Measurements from ENCODE around the gene ADAMTS19. TPM values are rescaled to one million over a fixed set of nuclear protein-coding genes. Genes with fewer than 3 reads are reported as not detected.

ADAMTS19 gene
- total and polyA plus RNA-seq, 3 experiments from 2014 or later = not detected

DNA sequence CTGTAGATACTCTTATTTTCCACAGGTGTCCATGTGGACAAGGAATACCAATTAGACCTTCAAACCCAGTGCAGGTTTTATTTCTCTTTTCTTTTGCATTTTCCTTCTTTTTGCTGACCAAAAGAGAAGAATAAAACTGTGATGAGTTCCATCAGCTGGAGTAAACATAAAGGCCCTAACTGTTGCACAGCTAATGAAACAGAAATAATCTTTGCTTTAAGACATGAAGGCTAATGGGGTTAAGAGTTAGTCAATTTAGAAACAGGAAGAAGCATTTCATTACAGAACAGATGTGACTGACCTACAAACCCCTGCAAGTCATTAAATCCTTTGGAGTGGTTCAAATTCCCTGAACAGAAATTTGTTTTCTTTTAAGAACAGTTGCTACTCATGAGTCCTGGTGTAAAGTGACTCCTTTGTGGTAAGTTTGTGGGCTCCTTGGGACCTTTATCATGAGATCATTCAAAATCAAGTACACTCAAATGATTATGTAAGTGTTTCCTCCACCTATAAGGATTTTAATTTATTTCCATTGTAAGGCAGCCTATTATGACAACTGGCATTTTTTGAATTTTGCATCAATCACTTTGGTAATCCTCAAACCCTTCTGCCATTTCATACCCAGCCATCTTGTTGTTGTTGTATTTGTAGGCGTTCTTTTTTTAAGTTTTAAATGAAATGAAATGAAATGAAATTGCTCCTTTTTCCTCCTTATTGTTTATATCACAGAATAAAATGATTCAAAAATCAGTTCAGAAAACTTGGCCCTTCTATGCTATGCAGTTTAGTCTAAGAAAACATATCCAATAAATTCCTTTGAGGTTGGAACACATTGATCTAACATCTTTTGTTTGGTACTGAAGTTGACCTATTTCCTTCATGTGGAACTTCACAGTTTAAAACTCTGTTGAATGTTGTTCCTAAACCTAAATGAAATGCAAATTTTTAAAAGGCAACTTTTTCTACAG is 289.1 kb downstream of the ADAMTS19 start:
- Histone ChIP-seq H3K4me1 (ENCODE audit: insufficient read depth, low read length) (no peaks in the 10 kb centered on the region), H3K36me3 (ENCODE audit: insufficient read depth, low read length) (no peaks in the 10 kb centered on the region), H3K27me3 (ENCODE audit: insufficient read depth, low read length, poor library complexity, severe bottlenecking) (no peaks in the 10 kb centered on the region), H3K4me3 (ENCODE audit: low read length) (no peak overlapping the region), H3K27ac (ENCODE audit: low read depth, low read length) (no peak overlapping the region), H3K9me3 (ENCODE audit: low read length) (no peaks in the 10 kb centered on the region)
- DNase-seq = no peak
- Mint-ChIP-seq H3K36me3 (no peaks in the 10 kb centered on the region), H3K4me3 (no peak overlapping the region), H3K4me1 (no peaks in the 10 kb centered on the region), H3K27me3 (no peaks in the 10 kb centered on the region), H3K9me3 (no peaks in the 10 kb centered on the region), H3K27ac (no peak overlapping the region)
- ChIA-PET POLR2A (no interaction called here), CTCF (no interaction called here)

DNA sequence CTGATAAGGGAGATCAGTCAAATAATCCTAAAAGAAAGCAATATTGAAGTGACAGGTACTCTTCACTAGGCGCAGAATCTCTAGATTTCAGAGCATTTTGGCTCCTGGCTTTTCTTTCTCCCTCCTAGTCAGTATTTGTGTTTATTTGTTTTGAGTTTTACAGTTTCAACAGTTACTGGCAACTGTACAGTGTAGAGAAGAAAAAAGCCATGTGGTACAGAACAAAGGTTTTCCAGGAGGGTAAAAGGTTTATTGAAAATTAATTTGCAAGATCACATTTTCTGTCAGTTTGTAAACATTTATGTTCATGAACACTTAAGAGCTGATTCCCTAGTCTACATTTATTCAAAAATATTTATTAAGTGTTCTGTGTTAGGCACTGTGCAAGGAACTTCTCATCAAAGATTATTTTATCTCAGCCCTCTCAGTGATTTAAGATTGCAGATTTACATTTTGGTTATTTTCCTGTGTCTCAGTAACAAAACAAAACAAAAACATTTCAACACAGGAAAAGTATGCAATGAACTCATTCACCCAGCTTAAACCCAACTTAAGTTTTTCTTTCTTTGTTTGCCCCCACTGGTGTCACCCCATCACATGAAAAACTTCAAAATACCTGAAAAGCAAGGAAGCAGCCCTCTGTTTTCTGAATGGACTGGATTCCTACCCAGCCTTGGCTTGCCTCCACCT is 300.7 kb downstream of the ADAMTS19 start:
- H3K27me3 Mint-ChIP-seq = no peaks in the 10 kb centered on the region

DNA sequence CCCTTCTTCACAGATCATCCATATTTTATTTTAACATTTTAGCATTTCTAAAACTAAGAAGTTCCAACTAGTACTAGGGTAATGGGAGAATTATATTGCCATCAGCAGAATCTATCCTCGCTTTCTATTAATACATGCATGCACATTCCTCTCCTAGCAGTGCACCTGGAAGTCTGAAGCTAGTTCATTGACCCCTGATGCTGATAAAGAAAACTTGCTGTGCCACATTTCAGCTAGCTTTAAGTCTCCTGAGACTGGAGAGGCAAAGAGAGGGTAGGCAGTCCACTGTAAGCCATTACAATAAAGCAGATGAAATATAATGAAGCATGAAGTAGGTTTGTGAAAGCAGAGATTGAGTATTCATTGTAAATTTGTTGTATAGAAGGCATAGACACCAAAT is 303.6 kb downstream of the ADAMTS19 start:
- POLR2A ChIA-PET = no interaction called here
- no peaks in the 10 kb centered on the region for H3K9me3 Mint-ChIP-seq
- Histone ChIP-seq H3K27me3 (ENCODE audit: insufficient read depth, low read length, poor library complexity, severe bottlenecking) (no peaks in the 10 kb centered on the region), H3K4me1 (ENCODE audit: insufficient read depth, low read length) (no peaks in the 10 kb centered on the region), H3K36me3 (ENCODE audit: insufficient read depth, low read length) (no peaks in the 10 kb centered on the region), H3K9me3 (ENCODE audit: low read length) (no peaks in the 10 kb centered on the region), H3K4me3 (ENCODE audit: low read length) (no peak overlapping the region), H3K27ac (ENCODE audit: low read depth, low read length) (no peak overlapping the region)
- DNase-seq = no peak
- no peak overlapping the region for H3K27ac Mint-ChIP-seq
- H3K36me3 Mint-ChIP-seq = no peaks in the 10 kb centered on the region
- CTCF ChIA-PET = interaction anchor here (0.8 kb wide), 1 partner anchor 8 kb away, joined by 3 read pairs; no protein-coding TSS in a partner anchor
- no peak overlapping the region for H3K4me3 Mint-ChIP-seq
- H3K4me1 Mint-ChIP-seq = peaks cover 0 to 4% (median 3%) of the 10 kb centered on the region in 3 donors
- peaks cover 0 to 2% of the 10 kb centered on the region in 2 donors for H3K27me3 Mint-ChIP-seq

More for the DNA sequence above, 300.7 kb downstream of the ADAMTS19 start:
- no peak overlapping the region for H3K27ac Mint-ChIP-seq
- no peaks in the 10 kb centered on the region for H3K36me3 Mint-ChIP-seq
- H3K9me3 Mint-ChIP-seq = no peaks in the 10 kb centered on the region
- Histone ChIP-seq H3K27me3 (ENCODE audit: insufficient read depth, low read length, poor library complexity, severe bottlenecking) (no peaks in the 10 kb centered on the region), H3K4me3 (ENCODE audit: low read length) (no peak overlapping the region), H3K4me1 (ENCODE audit: insufficient read depth, low read length) (no peaks in the 10 kb centered on the region), H3K27ac (ENCODE audit: low read depth, low read length) (no peak overlapping the region), H3K36me3 (ENCODE audit: insufficient read depth, low read length) (no peaks in the 10 kb centered on the region), H3K9me3 (ENCODE audit: low read length) (no peaks in the 10 kb centered on the region)
- ChIA-PET POLR2A (no interaction called here), CTCF (interaction anchor here (2.4 kb wide), 1 partner anchor 10 kb away, joined by 13 read pairs; no protein-coding TSS in a partner anchor)
- no peak overlapping the region for H3K4me3 Mint-ChIP-seq
- H3K4me1 Mint-ChIP-seq = no peaks in the 10 kb centered on the region
- no peak for DNase-seq

DNA sequence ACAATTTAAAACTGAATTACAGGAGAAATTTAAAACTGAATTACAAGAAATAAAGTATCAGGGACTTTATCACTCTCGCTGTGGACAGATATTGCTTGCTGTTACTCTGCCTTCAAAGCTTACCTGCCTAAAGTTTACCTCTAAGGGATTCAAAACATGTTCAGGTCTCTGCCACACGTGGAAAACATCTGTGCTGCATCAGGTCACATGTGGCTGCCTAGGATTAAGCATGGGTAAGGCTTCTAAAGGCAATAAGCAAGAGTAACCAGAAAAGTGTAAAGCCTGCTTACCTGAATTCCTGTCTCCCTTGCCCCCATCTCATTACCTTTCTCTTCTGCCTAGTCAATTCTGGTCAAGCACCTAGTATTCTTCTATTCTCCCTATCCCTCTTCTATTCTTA is 306.7 kb downstream of the ADAMTS19 start:
- Mint-ChIP-seq H3K4me3 (no peak overlapping the region), H3K36me3 (no peaks in the 10 kb centered on the region), H3K27ac (no peak overlapping the region), H3K27me3 (peaks cover 0 to 2% of the 10 kb centered on the region in 2 donors), H3K4me1 (peaks cover 6 to 11% (median 6%) of the 10 kb centered on the region in 3 donors), H3K9me3 (no peaks in the 10 kb centered on the region)
- DNase-seq = no peak
- H3K9me3 ChIP-seq (ENCODE audit: low read length) = no peaks in the 10 kb centered on the region
- H3K4me3 ChIP-seq (ENCODE audit: low read length) = no peak overlapping the region
- no peaks in the 10 kb centered on the region for H3K4me1 ChIP-seq (ENCODE audit: insufficient read depth, low read length)
- no peaks in the 10 kb centered on the region for H3K27me3 ChIP-seq (ENCODE audit: insufficient read depth, low read length, poor library complexity, severe bottlenecking)
- H3K27ac ChIP-seq (ENCODE audit: low read depth, low read length) = no peak overlapping the region
- no peaks in the 10 kb centered on the region for H3K36me3 ChIP-seq (ENCODE audit: insufficient read depth, low read length)
- POLR2A ChIA-PET = no interaction called here
- CTCF ChIA-PET = interaction anchor here (0.7 to 1.2 kb wide), 2 partner anchors 8 to 858 kb away, joined by 3 read pairs; no protein-coding TSS in a partner anchor

DNA sequence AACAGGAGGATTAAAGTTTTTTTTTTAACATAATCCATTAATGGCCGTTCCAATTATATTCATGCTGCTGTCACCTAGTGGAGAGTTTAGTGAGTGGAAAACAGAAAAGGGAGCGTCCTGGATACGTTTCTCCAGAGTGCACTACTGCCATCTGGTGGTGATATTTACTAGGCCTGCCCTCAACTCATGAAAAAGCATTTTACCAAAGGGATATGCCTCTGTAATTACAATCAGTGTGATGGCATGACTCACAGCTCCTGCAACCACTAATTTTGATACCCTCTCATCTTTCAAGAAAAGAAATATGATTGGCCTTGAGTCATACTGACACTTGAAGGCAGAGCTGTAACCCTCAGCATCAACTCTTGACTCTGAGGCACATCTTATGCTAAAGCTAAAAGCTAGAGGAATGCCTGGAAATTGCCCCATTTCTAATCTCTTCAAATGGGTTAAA is 307.9 kb downstream of the ADAMTS19 start:
- no peaks in the 10 kb centered on the region for H3K9me3 Mint-ChIP-seq
- DNase-seq = peak in 4 of 5 donors; percentile 21 to 57 (median 34)
- no peaks in the 10 kb centered on the region for H3K27me3 ChIP-seq (ENCODE audit: insufficient read depth, low read length, poor library complexity, severe bottlenecking)
- H3K27ac ChIP-seq (ENCODE audit: low read depth, low read length) = no peak overlapping the region
- H3K4me3 Mint-ChIP-seq = no peak overlapping the region
- peaks cover 6 to 11% (median 6%) of the 10 kb centered on the region in 3 donors for H3K4me1 Mint-ChIP-seq
- H3K27me3 Mint-ChIP-seq = peaks cover 0 to 2% of the 10 kb centered on the region in 2 donors
- H3K27ac Mint-ChIP-seq = no peak overlapping the region
- no peaks in the 10 kb centered on the region for H3K36me3 Mint-ChIP-seq
- H3K4me1 ChIP-seq (ENCODE audit: insufficient read depth, low read length) = no peaks in the 10 kb centered on the region
- H3K9me3 ChIP-seq (ENCODE audit: low read length) = no peaks in the 10 kb centered on the region
- ChIA-PET CTCF (interaction anchor here (0.5 to 1.6 kb wide), 3 partner anchors 9 to 1161 kb away, joined by 3 read pairs; no protein-coding TSS in a partner anchor), POLR2A (no interaction called here)
- H3K4me3 ChIP-seq (ENCODE audit: low read length) = no peak overlapping the region
- no peaks in the 10 kb centered on the region for H3K36me3 ChIP-seq (ENCODE audit: insufficient read depth, low read length)

DNA sequence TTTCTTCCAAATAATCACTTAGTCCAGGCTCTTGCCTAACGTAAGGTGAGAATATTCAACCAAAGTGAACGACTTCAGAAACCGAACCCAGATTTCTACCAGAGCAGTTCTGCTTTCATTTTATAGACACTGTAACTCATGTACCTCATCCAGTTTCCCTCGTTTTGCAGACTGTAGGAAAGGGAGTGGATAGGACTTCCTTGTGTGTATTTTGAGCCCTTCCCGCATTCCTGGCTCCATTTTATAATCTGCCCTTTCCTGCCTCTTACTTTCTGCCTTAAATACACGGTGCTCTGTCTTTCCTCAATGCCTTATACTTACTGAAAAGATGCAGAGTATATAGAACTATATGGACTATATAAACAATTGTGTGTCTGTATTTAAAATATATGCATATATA is 308.6 kb downstream of the ADAMTS19 start:
- Histone ChIP-seq H3K36me3 (ENCODE audit: insufficient read depth, low read length) (no peaks in the 10 kb centered on the region), H3K4me1 (ENCODE audit: insufficient read depth, low read length) (no peaks in the 10 kb centered on the region), H3K4me3 (ENCODE audit: low read length) (no peak overlapping the region), H3K27ac (ENCODE audit: low read depth, low read length) (no peak overlapping the region), H3K27me3 (ENCODE audit: insufficient read depth, low read length, poor library complexity, severe bottlenecking) (no peaks in the 10 kb centered on the region), H3K9me3 (ENCODE audit: low read length) (no peaks in the 10 kb centered on the region)
- DNase-seq = no peak
- H3K9me3 Mint-ChIP-seq = no peaks in the 10 kb centered on the region
- no peaks in the 10 kb centered on the region for H3K36me3 Mint-ChIP-seq
- H3K27me3 Mint-ChIP-seq = peaks cover 0 to 2% of the 10 kb centered on the region in 2 donors
- H3K27ac Mint-ChIP-seq = no peak overlapping the region
- ChIA-PET POLR2A (no interaction called here), CTCF (interaction anchor here (0.8 to 1.6 kb wide), 2 partner anchors 9 kb away, joined by 3 read pairs; no protein-coding TSS in a partner anchor)
- no peak overlapping the region for H3K4me3 Mint-ChIP-seq
- H3K4me1 Mint-ChIP-seq = peaks cover 6 to 11% (median 6%) of the 10 kb centered on the region in 3 donors

DNA sequence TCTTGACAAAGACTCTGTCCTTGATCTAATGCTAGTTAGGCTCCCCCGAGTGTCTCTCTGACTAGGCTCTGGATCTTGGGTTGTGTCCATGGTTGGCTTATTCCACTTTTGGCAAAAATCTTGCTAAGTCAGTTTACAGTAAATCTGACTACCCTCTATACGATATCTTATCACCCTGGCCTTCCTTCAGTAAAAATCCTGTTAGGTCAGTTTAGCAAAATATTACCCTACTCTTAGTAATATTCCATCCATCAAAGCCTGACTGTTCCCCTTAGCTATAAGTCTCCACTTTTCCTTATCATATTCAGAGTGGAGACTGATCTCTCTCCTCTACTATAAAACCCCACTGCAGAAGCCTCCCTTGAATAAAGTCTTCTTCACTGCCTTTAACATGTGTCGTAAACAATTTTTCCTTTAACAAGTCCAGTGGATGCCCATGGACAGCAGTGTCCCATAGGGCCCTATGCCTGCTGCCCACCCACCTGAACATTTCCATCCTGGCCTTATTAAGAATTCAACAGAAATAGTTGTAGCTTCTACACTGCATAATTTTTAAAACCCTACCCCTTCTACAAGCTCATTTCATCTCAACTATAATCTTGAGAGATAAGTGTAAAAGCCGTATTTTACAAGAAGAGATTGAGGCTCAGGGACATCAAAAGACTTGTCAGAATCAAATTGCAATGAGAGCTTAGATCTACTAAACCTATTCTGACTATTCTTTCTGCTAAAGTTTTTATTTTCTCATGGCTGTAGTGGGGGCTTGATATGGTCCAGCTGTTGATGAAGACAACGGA is 310.1 kb downstream of the ADAMTS19 start:
- POLR2A ChIA-PET = no interaction called here
- H3K4me1 Mint-ChIP-seq = peaks cover 6 to 11% (median 6%) of the 10 kb centered on the region in 3 donors

More for the DNA sequence above, 310.1 kb downstream of the ADAMTS19 start:
- Histone ChIP-seq H3K9me3 (ENCODE audit: low read length) (no peaks in the 10 kb centered on the region), H3K4me1 (ENCODE audit: insufficient read depth, low read length) (no peaks in the 10 kb centered on the region), H3K27me3 (ENCODE audit: insufficient read depth, low read length, poor library complexity, severe bottlenecking) (no peaks in the 10 kb centered on the region), H3K36me3 (ENCODE audit: insufficient read depth, low read length) (no peaks in the 10 kb centered on the region), H3K27ac (ENCODE audit: low read depth, low read length) (no peak overlapping the region), H3K4me3 (ENCODE audit: low read length) (no peak overlapping the region)
- Mint-ChIP-seq H3K27ac (peak overlapping the region in 1 of 8 donors; percentile 54), H3K9me3 (no peaks in the 10 kb centered on the region), H3K27me3 (peaks cover 0 to 2% of the 10 kb centered on the region in 2 donors), H3K4me3 (no peak overlapping the region), H3K36me3 (no peaks in the 10 kb centered on the region)
- CTCF ChIA-PET = interaction anchor here (1.3 to 2.6 kb wide), 3 partner anchors 10 to 1339 kb away, joined by 3 to 13 read pairs (median 11); no protein-coding TSS in a partner anchor
- DNase-seq = no peak
